GM18517 (cell line): Measurements from ENCODE around the gene CFTR.
"Not testable (repeated sequence)": the region's sequence is repeated elsewhere in the genome, so short reads cannot be mapped to it uniquely, and the experiment has no call there.

Experiments
- ATAC-seq: cut with Tn5 transposase; IDR thresholded peaks from one replicate; pipeline ENCODE4 v1.9.1; 2021; ENCODE audit warnings: mild to moderate bottlenecking, moderate library complexity; ENCODE audit not compliant: unreplicated experiment

The CFTR gene

GRCh38 chr7:117479225-117480054 is at the start of gene CFTR:
CFTR (plus strand) TSS chr7:117480025; CDS start chr7:117480095, 70 bp downstream.
- ATAC-seq = no peak

GRCh38 chr7:117435475-117436043 is 44.3 kb upstream of the CFTR start:
- peak; percentile 99 for ATAC-seq

- no peak for ATAC-seq
Measured at GRCh38 chr7:117444646-117445045, 35.2 kb upstream of the CFTR start.

- no peak for ATAC-seq
Measured at GRCh38 chr7:117445206-117445605, 34.6 kb upstream of the CFTR start.

GRCh38 chr7:117446220-117446815 is 33.5 kb upstream of the CFTR start:
- ATAC-seq = no peak

GRCh38 chr7:117448655-117449054 is 31.2 kb upstream of the CFTR start:
- no peak for ATAC-seq

- no peak for ATAC-seq
Measured at GRCh38 chr7:117458977-117459583, 20.7 kb upstream of the CFTR start.

GRCh38 chr7:117459735-117460134 is 20.1 kb upstream of the CFTR start:
- ATAC-seq = no peak

GRCh38 chr7:117460815-117461214 is 19.0 kb upstream of the CFTR start:
- ATAC-seq = not testable (repeated sequence)

- no peak for ATAC-seq
Measured at GRCh38 chr7:117468174-117468573, 11.7 kb upstream of the CFTR start.

GRCh38 chr7:117470777-117471176 is 9.0 kb upstream of the CFTR start:
- ATAC-seq = peak; percentile 60

GRCh38 chr7:117472335-117472734 is 7.5 kb upstream of the CFTR start:
- ATAC-seq = no peak

GRCh38 chr7:117476557-117477215 is 3.1 kb upstream of the CFTR start:
- ATAC-seq = no peak

- ATAC-seq = no peak
Measured at GRCh38 chr7:117478836-117479224, 995 bp upstream of the CFTR start.

GRCh38 chr7:117480055-117480362 is 184 bp downstream of the CFTR start:
- ATAC-seq = no peak

GRCh38 chr7:117480978-117481377 is 1.2 kb downstream of the CFTR start:
- no peak for ATAC-seq

GRCh38 chr7:117485118-117485620 is 5.3 kb downstream of the CFTR start:
- ATAC-seq = no peak

GRCh38 chr7:117489016-117489415 is 9.2 kb downstream of the CFTR start:
- no peak for ATAC-seq

- no peak for ATAC-seq
Measured at GRCh38 chr7:117489430-117489829, 9.6 kb downstream of the CFTR start.

- no peak for ATAC-seq
Measured at GRCh38 chr7:117489911-117490310, 10.1 kb downstream of the CFTR start.

- no peak for ATAC-seq
Measured at GRCh38 chr7:117492649-117493048, 12.8 kb downstream of the CFTR start.
